ENCODE data around the gene ZNF414. TPM values are rescaled to one million over a fixed set of nuclear protein-coding genes. Genes with fewer than 3 reads are reported as not detected.

The ZNF414 gene
- total and polyA plus RNA-seq, 10 of the 15 experiments (the other 5 are each of a cell fraction or from before 2014, with no cell fraction given): 0.16 to 23.7 (median 5.3) TPM; not detected in 1

GRCh38 chr19:8513687-8514504, at the start of gene ZNF414 (continued):
- TF ChIP-seq IRF5 (IDR thresholded peaks at IDR 0.05; ENCODE audit: borderline replicate concordance) (peak; percentile 64; the same call in 1 of the 2 replicates), TAF1 (IDR thresholded peaks at IDR 0.05; ENCODE audit: borderline replicate concordance, low read depth, low read length) (peak; percentile 91), IRF4 (IDR thresholded peaks at IDR 0.05; ENCODE audit: low read depth, low read length) (0 out of 2 replicates have a peak, but pooled peaks have one; percentile 18), ZNF384 (IDR thresholded peaks at IDR 0.05; ENCODE audit: borderline replicate concordance, low read depth, low read length) (no peak), STAT3 (IDR thresholded peaks at IDR 0.05; ENCODE audit: low read depth, low read length) (no peak), BACH1 (IDR thresholded peaks at IDR 0.05; ENCODE audit: borderline replicate concordance) (peak; percentile 80), MYB (IDR thresholded peaks at IDR 0.05; ENCODE audit: borderline replicate concordance, low read depth, low read length) (no peak), SP1 (IDR thresholded peaks at IDR 0.05; ENCODE audit: low read depth, low read length) (peak; percentile 38), USF2 (IDR thresholded peaks at IDR 0.05; ENCODE audit: borderline replicate concordance, low read depth, low read length) (no peak), SMC3 (IDR thresholded peaks at IDR 0.05; ENCODE audit: borderline replicate concordance, low read length) (no peak), BCL3 (IDR thresholded peaks at IDR 0.05; ENCODE audit: borderline replicate concordance, insufficient read depth, low read depth, low read length, poor library complexity, severe bottlenecking) (no peak), PBX3 (IDR thresholded peaks at IDR 0.05; ENCODE audit: insufficient replicate concordance, low read depth, low read length) (peak; percentile 89), RB1 (IDR thresholded peaks at IDR 0.05; ENCODE audit: borderline replicate concordance) (no peak; the same call in 1 of the 2 replicates), NR2C2 (IDR thresholded peaks at IDR 0.05; ENCODE audit: borderline replicate concordance, control insufficient read depth, insufficient read length, low read depth) (no peak), FOXM1 (IDR thresholded peaks at IDR 0.05; ENCODE audit: low read depth, low read length) (no peak), SMARCA5 (IDR thresholded peaks at IDR 0.05) (no peak), RBBP5 (conservative IDR thresholded peaks at IDR 0.05) (0 out of 2 replicates have a peak, but pooled peaks have one; percentile 47), ZBTB4 (CRISPR knock-in tag; IDR thresholded peaks at IDR 0.05) (no peak), DPF2 (IDR thresholded peaks at IDR 0.05) (peak; percentile 93), HCFC1 (IDR thresholded peaks at IDR 0.05; ENCODE audit: low read length) (peak; percentile 56), ESRRA (IDR thresholded peaks at IDR 0.05; ENCODE audit: low read length) (no peak), CEBPB (IDR thresholded peaks at IDR 0.05; ENCODE audit: borderline replicate concordance in 1 of 2, low read depth in 2 of 2, low read length in 2 of 2) (no peak)

All from GM12878 (cell line).